Uterus (tissue), 4 donors: ENCODE measurements around the gene HNRNPA2B1. TPM values are rescaled to one million over a fixed set of nuclear protein-coding genes. Genes with fewer than 3 reads are reported as not detected.
A peak's percentile ranks its signal among the peaks of the same experiment; 100 is the strongest.

ENCODE experiments used
- DNase-seq, 2 donors: peaks; one replicate each; pipeline ENCODE4 v3.0.0-alpha.2; 2019 to 2020
- H3K27ac ChIP-seq, 2 donors: fragments of 200-600 bp; sonication (generic); 1 replicate in 1 of 2; 2 replicates in 1 of 2; pipeline ENCODE4 v1.5.1; 2016 to 2018
- H3K27me3 ChIP-seq, 2 donors: fragments of 200-600 bp; sonication (generic); one replicate each; pipeline ENCODE4 v1.5.1; 2018 to 2019; ENCODE audit warnings: control low read depth in 1 of 2
- H3K36me3 ChIP-seq, 2 donors: fragments of 200-600 bp; sonication (generic); one replicate each; pipeline ENCODE4 v1.5.1; 2019; ENCODE audit warnings: control low read depth in 1 of 2
- H3K4me1 ChIP-seq, 2 donors: fragments of 200-600 bp; sonication (generic); one replicate each; pipeline ENCODE4 v1.5.1; 2018 to 2019; ENCODE audit warnings: control low read depth in 1 of 2
- H3K4me3 ChIP-seq, 2 donors: fragments of 200-600 bp; sonication (generic); 1 replicate in 1 of 2; 2 replicates in 1 of 2; pipeline ENCODE4 v1.5.1; 2018 to 2019; ENCODE audit warnings: mild to moderate bottlenecking in 1 of 2
- H3K9me3 ChIP-seq, 2 donors: fragments of 200-600 bp; sonication (generic); one replicate each; pipeline ENCODE4 v1.5.1; 2019; ENCODE audit warnings: control low read depth in 1 of 2
- POLR2A ChIP-seq, 2 donors: fragments of 450-650 bp; IDR thresholded peaks; one replicate each; pipeline ENCODE4 v1.6.1; 2016; ENCODE audit warnings: antibody characterized with exemption in 2 of 2, mild to moderate bottlenecking in 1 of 2, moderate library complexity in 1 of 2
- intact Hi-C: fragments of 100-400 bp; cut with DNase I; formaldehyde crosslinking; loops from one replicate; pipeline ENCODE4 v1.15.1; 2023; ENCODE audit warnings: low total_unique reads
- total RNA-seq, 4 donors: library from RNA; depleted of rRNA in 3 of 4; stranded (reverse); fragments of >200 nt in 3 of 4; gene quantifications; one replicate each; pipeline versions ENCODE4 v1.1.0 to v1.2.4, GENCODE V29; 2014 to 2023
- TF ChIP-seq, protein P1 (sequence below), 4 experiments: fragments of 200-600 bp in 2 of 4; fragments of 450-650 bp in 2 of 4; sonication (generic) in 2 of 4; IDR thresholded peaks; one replicate each; pipeline ENCODE4 v1.5.1; 2016 to 2019; ENCODE audit warnings: antibody characterized with exemption in 4 of 4, mild to moderate bottlenecking in 2 of 4, moderate library complexity in 1 of 4
- donor health status: DM: yes; HTN: yes; CAD: no.

The HNRNPA2B1 gene
- total RNA-seq, 4 donors from 2014 or later: 100 to 464 (median 207) TPM

DNA sequence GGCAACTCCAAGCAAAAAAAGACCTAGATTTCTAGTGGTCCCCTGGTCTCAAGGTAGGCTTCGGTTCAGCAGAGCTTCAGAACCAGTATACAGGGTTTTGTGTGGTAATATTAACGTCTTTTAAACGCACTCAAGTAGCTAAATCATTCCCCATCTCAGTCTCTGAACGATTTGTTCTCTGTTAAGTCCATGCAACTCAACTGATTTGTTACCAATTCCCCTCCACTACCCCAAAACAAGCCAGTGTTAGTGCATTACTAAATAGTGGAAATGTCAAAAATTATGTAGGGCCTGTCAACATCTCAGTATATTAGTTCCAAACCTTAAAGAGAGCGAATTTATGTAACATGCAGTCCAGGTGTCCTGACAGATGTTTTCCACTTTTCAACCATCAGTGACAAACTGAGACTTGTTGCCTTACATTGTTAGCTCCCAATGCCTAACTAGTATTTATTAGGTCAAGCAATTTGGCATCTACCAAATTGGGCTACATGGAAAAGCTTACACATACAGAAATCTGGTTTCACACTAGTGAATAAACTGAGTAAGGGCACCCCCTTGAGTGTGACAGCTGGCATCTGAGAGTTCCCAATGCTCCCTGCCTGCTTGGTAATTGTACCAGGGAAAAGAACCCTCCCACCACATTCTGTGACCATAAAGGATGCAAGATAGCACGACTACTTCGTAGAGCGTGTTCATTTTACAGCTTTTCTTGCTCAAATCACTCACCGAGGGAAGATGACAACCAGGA, 12.2 kb downstream of the HNRNPA2B1 start:
- no peaks in the 10 kb centered on the region for H3K36me3 ChIP-seq
- H3K4me1 ChIP-seq: peaks cover under 1 to 7% of the 10 kb centered on the region in 2 donors
- intact Hi-C loops: no loop called here
- no peaks in the 10 kb centered on the region for H3K9me3 ChIP-seq
- no peaks in the 10 kb centered on the region for H3K27me3 ChIP-seq
- TF ChIP-seq, protein P1, sequence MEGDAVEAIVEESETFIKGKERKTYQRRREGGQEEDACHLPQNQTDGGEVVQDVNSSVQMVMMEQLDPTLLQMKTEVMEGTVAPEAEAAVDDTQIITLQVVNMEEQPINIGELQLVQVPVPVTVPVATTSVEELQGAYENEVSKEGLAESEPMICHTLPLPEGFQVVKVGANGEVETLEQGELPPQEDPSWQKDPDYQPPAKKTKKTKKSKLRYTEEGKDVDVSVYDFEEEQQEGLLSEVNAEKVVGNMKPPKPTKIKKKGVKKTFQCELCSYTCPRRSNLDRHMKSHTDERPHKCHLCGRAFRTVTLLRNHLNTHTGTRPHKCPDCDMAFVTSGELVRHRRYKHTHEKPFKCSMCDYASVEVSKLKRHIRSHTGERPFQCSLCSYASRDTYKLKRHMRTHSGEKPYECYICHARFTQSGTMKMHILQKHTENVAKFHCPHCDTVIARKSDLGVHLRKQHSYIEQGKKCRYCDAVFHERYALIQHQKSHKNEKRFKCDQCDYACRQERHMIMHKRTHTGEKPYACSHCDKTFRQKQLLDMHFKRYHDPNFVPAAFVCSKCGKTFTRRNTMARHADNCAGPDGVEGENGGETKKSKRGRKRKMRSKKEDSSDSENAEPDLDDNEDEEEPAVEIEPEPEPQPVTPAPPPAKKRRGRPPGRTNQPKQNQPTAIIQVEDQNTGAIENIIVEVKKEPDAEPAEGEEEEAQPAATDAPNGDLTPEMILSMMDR (IDR thresholded peaks at IDR 0.05): no peak
- TF ChIP-seq POLR2A (IDR thresholded peaks at IDR 0.05): no peak
- H3K4me3 ChIP-seq: no peak overlapping the region
- H3K27ac ChIP-seq: no peak overlapping the region
- DNase-seq: no peak

DNA sequence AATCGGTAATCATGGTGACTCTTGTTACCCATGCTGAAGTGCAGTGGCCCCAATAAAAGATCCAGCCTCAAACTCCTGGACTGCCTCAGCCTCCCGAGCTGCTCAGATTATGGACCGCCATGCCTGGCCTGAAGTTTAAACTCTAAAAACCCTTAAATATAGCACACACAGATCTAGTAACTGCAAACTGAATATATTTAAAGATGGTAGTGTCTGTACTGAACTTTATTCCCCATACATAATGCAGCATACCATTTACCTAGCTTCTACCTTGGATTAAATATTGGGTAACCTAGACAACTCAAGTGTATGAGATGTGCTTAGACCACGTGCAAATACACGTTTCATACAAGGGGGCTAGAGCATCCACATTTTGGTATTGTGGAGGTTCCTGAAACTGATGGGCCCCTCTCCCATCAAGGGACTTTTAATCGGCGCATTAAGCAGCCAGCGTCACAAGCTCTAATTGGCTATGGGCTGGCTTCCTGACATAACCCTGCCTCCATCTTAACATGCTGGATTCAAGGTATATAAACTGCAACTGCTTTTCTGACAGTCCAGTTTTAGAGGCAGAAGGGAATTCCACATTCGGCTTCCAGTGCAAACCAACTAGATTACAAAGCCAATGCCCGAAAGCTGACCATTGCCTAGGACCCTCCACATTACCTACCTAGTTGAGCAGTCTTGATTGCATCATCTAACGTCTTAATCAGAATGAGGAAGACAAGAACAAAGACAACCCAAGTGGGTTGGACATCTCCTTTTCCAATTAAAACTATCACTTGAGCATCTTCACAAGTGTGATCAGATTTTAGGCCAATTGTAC, 13.0 kb downstream of the HNRNPA2B1 start:
- no peaks in the 10 kb centered on the region for H3K9me3 ChIP-seq
- TF ChIP-seq, protein P1 (IDR thresholded peaks at IDR 0.05): no peak
- no peak for TF ChIP-seq POLR2A (IDR thresholded peaks at IDR 0.05)
- DNase-seq: no peak
- no peak overlapping the region for H3K4me3 ChIP-seq
- no peaks in the 10 kb centered on the region for H3K27me3 ChIP-seq
- no peaks in the 10 kb centered on the region for H3K36me3 ChIP-seq
- H3K27ac ChIP-seq: peak overlapping the region in 1 of 2 donors; percentile 6
- intact Hi-C loops: no loop called here
- H3K4me1 ChIP-seq: peaks cover 0 to 7% of the 10 kb centered on the region in 2 donors

DNA sequence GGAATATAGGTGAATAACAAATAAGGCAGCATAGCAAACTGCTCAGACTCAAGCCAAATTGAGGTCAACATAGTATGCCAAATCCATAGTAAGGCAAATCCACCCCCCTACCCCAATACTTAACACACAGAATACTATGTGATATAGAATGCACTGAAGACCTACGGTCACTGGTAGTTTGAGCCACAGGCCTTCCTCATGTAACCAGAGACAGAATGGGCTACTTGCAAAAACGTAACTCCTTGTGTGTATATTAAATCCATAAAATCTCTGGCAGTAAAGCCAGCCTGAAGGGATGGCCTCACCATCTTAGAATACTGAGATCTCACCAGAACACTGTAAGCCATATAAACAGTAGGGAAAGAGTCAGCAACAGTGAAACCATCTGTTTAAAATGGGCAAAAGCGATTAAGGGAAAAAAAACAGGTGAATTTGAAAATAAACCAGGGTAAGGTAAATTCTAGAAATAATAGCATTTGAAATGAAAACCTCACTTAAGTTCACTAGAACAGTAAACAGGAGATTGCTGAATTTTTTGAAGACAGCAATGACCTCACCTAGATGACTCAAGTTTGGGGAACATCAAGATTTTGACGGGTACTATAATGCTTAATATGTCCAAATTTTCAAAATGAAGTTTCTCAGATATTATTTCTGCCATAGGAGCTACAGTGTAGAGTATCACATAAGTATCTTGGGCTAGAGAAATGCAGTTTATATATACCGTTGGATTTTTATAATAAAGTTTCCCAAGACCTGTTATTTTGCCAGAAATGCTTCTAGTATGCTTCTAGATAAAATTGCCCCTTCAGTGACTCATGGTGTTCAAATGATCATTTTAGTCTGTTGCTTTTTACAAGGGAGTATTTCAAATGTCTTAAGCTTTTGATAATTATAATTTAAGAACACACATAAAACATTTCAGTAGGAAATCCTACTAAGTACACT, 13.9 kb downstream of the HNRNPA2B1 start:
- Histone ChIP-seq H3K27me3 (no peaks in the 10 kb centered on the region), H3K27ac (peak overlapping the region in 1 of 2 donors; percentile 6), H3K9me3 (no peaks in the 10 kb centered on the region), H3K36me3 (no peaks in the 10 kb centered on the region), H3K4me3 (no peak overlapping the region), H3K4me1 (peaks cover 0 to 7% of the 10 kb centered on the region in 2 donors)
- TF ChIP-seq, protein P1 (IDR thresholded peaks at IDR 0.05): no peak
- no peak for TF ChIP-seq POLR2A (IDR thresholded peaks at IDR 0.05)
- intact Hi-C loops: no loop called here
- no peak for DNase-seq

DNA sequence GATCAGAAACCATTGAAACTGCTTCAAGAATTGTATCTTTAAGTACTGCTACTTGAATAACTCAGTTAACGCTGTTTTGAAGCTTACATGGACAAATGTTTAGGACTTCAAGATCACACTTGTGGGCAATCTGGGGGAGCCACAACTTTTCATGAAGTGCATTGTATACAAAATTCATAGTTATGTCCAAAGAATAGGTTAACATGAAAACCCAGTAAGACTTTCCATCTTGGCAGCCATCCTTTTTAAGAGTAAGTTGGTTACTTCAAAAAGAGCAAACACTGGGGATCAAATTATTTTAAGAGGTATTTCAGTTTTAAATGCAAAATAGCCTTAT, 14.7 kb downstream of the HNRNPA2B1 start:
- Histone ChIP-seq H3K27me3 (no peaks in the 10 kb centered on the region), H3K36me3 (no peaks in the 10 kb centered on the region), H3K4me1 (peaks cover 0 to 7% of the 10 kb centered on the region in 2 donors), H3K27ac (no peak overlapping the region), H3K9me3 (no peaks in the 10 kb centered on the region), H3K4me3 (no peak overlapping the region)
- intact Hi-C loops: no loop called here
- DNase-seq: no peak
- no peak for TF ChIP-seq POLR2A (IDR thresholded peaks at IDR 0.05)
- TF ChIP-seq, protein P1 (IDR thresholded peaks at IDR 0.05): no peak
